Suprapubic skin (tissue), 4 donors: ENCODE results near the gene XPO6. TPM values are rescaled to one million over a fixed set of nuclear protein-coding genes. Genes with fewer than 3 reads are reported as not detected.

Experiments used
- DNase-seq, 2 donors: peaks; one replicate each; pipeline ENCODE4 v3.0.0-alpha.2; 2019; ENCODE audit warnings: low spot score in 2 of 2
- H3K27ac ChIP-seq: fragments of 200-600 bp; sonication (generic); one replicate; pipeline ENCODE4 v1.5.1; 2019
- H3K27me3 ChIP-seq: fragments of 200-600 bp; sonication (generic); one replicate; pipeline ENCODE4 v1.5.1; 2019
- H3K36me3 ChIP-seq: fragments of 200-600 bp; sonication (generic); one replicate; pipeline ENCODE4 v1.5.1; 2019
- H3K4me1 ChIP-seq: fragments of 200-600 bp; sonication (generic); one replicate; pipeline ENCODE4 v1.5.1; 2019
- H3K4me3 ChIP-seq: fragments of 200-600 bp; sonication (generic); one replicate; pipeline ENCODE4 v1.5.1; 2019; ENCODE audit warnings: mild to moderate bottlenecking
- H3K9me3 ChIP-seq: fragments of 200-600 bp; sonication (generic); one replicate; pipeline ENCODE4 v1.5.1; 2019
- CTCF ChIP-seq, 2 donors: fragments of 200-600 bp in 1 of 2; fragments of 450-650 bp in 1 of 2; sonication (generic) in 1 of 2; IDR thresholded peaks; one replicate each; pipeline ENCODE4 v1.5.1; 2016 to 2019; ENCODE audit warnings: antibody characterized with exemption in 2 of 2, mild to moderate bottlenecking in 1 of 2, moderate library complexity in 1 of 2
- EP300 ChIP-seq: sonication (generic); formaldehyde crosslinking; IDR thresholded peaks from one replicate; pipeline ENCODE4 v1.6.1; 2017; ENCODE audit warnings: antibody characterized with exemption
- POLR2A ChIP-seq, 2 donors: fragments of 450-650 bp; IDR thresholded peaks; one replicate each; pipeline ENCODE4 v1.6.1; 2017; ENCODE audit warnings: antibody characterized with exemption in 2 of 2, mild to moderate bottlenecking in 2 of 2, moderate library complexity in 2 of 2
- POLR2AphosphoS5 ChIP-seq, 3 donors: sonication (generic); formaldehyde crosslinking; IDR thresholded peaks; one replicate each; pipeline ENCODE4 v1.6.1; 2017; ENCODE audit warnings: antibody characterized with exemption in 3 of 3
- WGBS: methylation state at CpG from one replicate; pipeline ENCODE4 v1.1.5; 2018; 5-methylcytosine and 5-hydroxymethylcytosine counted together
- total RNA-seq, 4 donors: library from RNA; depleted of rRNA; stranded (reverse); fragments of >200 nt; gene quantifications; one replicate each; pipeline ENCODE4 v1.1.0, GENCODE V29; 2016

Gene XPO6
- total RNA-seq, 4 donors from 2014 or later: 78.6 to 161 (median 88.1) TPM

- H3K36me3 ChIP-seq: peaks cover 83% of the 10 kb centered on the region
- 85% methylated on average over 5 of the region's 5 CpGs for WGBS
These were observed 101.3 kb downstream of the XPO6 start for GRCh38 chr16:28110479-28110878.

GRCh38 chr16:28110074-28110473, 101.7 kb downstream of the XPO6 start:
- Histone ChIP-seq H3K27me3 (no peaks in the 10 kb centered on the region), H3K27ac (no peak overlapping the region), H3K36me3 (peaks cover 83% of the 10 kb centered on the region), H3K9me3 (no peaks in the 10 kb centered on the region), H3K4me3 (no peak overlapping the region), H3K4me1 (peaks cover 3% of the 10 kb centered on the region)
- TF ChIP-seq POLR2AphosphoS5 (IDR thresholded peaks at IDR 0.05) (no peak), CTCF (IDR thresholded peaks at IDR 0.05) (no peak), EP300 (no peak), POLR2A (IDR thresholded peaks at IDR 0.05) (no peak)
- WGBS: 67% methylated on average over 3 of the region's 3 CpGs
- peak in 1 of 2 donors; percentile 18 for DNase-seq

More at GRCh38 chr16:28110479-28110878, 101.3 kb downstream of the XPO6 start:
- Histone ChIP-seq H3K27ac (no peak overlapping the region), H3K4me3 (no peak overlapping the region), H3K27me3 (no peaks in the 10 kb centered on the region), H3K9me3 (no peaks in the 10 kb centered on the region), H3K4me1 (peaks cover 3% of the 10 kb centered on the region)
- DNase-seq: peak in 1 of 2 donors; percentile 24
- TF ChIP-seq POLR2A (IDR thresholded peaks at IDR 0.05) (no peak), CTCF (IDR thresholded peaks at IDR 0.05) (no peak), EP300 (no peak), POLR2AphosphoS5 (IDR thresholded peaks at IDR 0.05) (no peak)

GRCh38 chr16:28108590-28109247, 103.0 kb downstream of the XPO6 start:
- TF ChIP-seq EP300 (no peak), POLR2AphosphoS5 (IDR thresholded peaks at IDR 0.05) (no peak), CTCF (IDR thresholded peaks at IDR 0.05) (no peak), POLR2A (IDR thresholded peaks at IDR 0.05) (no peak)
- WGBS: 88% methylated on average over 8 of the region's 12 CpGs

GRCh38 chr16:28107232-28107631, 104.5 kb downstream of the XPO6 start:
- Histone ChIP-seq H3K9me3 (no peaks in the 10 kb centered on the region), H3K4me3 (no peak overlapping the region), H3K36me3 (peaks cover 89% of the 10 kb centered on the region), H3K27me3 (no peaks in the 10 kb centered on the region), H3K4me1 (peaks cover 3% of the 10 kb centered on the region), H3K27ac (no peak overlapping the region)
- TF ChIP-seq CTCF (IDR thresholded peaks at IDR 0.05): no peak
- TF ChIP-seq EP300: no peak
- no peak for TF ChIP-seq POLR2A (IDR thresholded peaks at IDR 0.05)
- TF ChIP-seq POLR2AphosphoS5 (IDR thresholded peaks at IDR 0.05): no peak
- no peak for DNase-seq
- 77% methylated on average over 8 of the region's 8 CpGs for WGBS

More at GRCh38 chr16:28108590-28109247, 103.0 kb downstream of the XPO6 start:
- peaks cover 87% of the 10 kb centered on the region for H3K36me3 ChIP-seq
- peaks cover 3% of the 10 kb centered on the region for H3K4me1 ChIP-seq
- no peaks in the 10 kb centered on the region for H3K27me3 ChIP-seq
- peak in 1 of 2 donors; percentile 55 for DNase-seq
- no peak overlapping the region for H3K4me3 ChIP-seq
- H3K27ac ChIP-seq: no peak overlapping the region
- H3K9me3 ChIP-seq: no peaks in the 10 kb centered on the region

GRCh38 chr16:28106467-28107215, 105.1 kb downstream of the XPO6 start:
- Histone ChIP-seq H3K36me3 (peaks cover 89% of the 10 kb centered on the region), H3K27ac (no peak overlapping the region), H3K4me3 (no peak overlapping the region), H3K27me3 (no peaks in the 10 kb centered on the region), H3K4me1 (peaks cover 3% of the 10 kb centered on the region), H3K9me3 (no peaks in the 10 kb centered on the region)
- 80% methylated on average over 5 of the region's 5 CpGs for WGBS
- no peak for DNase-seq
- TF ChIP-seq POLR2AphosphoS5 (IDR thresholded peaks at IDR 0.05): no peak
- TF ChIP-seq POLR2A (IDR thresholded peaks at IDR 0.05): no peak
- TF ChIP-seq EP300: no peak
- TF ChIP-seq CTCF (IDR thresholded peaks at IDR 0.05): no peak
